Measurements from ENCODE around the gene S100A13.
"Not testable (repeated sequence)": the region's sequence is repeated elsewhere in the genome, so short reads cannot be mapped to it uniquely, and the experiment has no call there.

S100A13 gene

DNA sequence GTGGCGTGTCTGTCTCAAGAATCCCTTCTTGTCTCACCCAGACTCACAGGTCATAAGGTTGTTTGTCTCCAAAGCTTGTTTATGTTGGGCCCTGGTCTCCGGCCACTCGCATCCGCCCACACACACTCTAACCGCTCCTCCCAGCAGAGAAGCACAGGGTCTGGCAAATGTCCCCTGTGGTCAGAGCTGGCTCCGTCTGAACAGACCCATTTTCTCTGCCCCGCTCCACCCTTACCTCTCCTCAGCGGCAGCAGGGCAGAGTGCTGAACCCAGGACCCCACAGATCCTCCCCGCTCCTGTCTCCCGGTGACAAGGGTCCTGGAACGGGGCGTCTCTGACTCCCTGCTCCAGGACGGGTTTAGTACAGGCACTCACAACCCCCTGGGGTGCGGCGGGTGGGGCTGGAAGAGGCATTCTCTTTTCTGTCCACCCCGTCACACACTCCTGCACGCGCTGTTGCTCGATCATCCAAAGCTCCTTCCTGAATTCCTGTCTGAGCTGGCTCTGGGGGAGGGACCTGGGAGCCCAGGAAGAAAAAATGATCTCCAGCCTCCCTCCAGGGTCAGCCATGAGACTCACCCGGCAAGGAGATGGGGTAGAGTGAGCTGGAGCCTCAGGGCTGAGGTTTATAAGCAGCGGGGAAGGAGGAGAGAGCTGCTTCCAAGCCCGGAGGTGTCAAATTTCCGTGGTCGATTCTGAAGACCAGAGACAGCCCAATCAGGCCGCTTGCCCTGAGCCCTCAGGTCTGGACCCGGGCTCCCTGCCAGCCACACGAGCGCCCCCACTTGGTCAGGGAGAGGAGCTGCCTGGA lies at the start of gene S100A13:
Gene S100A13, minus strand, starts transcription at position 602 of the 811 bp plus-strand sequence. CDS start 1,033 bp downstream, outside the sequence.
- peak; percentile 82 for DNase-seq (ENCODE audit: low read depth)

GRCh38 chr1:153673511-153673910 lies 46.2 kb upstream of the S100A13 start:
- no peak for DNase-seq (ENCODE audit: low read depth)

DNA sequence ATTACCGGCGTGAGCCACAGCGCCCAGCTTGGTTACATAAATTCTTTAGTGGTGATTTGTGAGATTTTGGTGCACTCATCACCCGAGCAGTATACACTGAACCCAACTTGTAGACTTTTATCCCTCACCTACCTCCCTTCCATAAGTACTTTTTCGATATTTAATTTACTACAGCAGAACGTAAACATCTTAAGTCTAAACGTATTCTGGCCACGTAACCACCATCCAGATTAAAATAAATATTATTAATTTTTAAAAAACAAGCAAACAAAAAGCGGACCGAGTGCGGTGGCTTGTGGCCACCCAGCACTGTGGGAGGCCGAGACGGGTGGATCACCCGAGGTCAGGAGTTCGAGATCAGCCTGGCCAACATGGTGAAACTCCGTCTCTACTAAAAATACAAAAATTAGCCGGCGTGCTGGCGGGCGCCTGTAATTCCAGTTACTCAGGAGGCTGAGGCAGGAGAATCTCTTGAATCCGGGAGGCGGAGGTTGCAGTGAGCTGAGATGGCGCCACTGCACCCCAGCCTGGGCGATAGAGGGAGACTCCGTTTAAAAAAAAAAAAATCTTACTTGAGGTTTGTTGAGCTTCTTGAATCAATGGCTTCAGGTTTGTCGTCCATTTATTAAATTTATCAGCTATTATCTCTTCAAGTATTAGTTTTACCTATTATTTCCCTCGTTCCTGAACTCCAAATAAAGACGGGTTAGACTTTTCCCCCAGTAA lies 44.5 kb upstream of the S100A13 start:
- not testable (repeated sequence) for DNase-seq (ENCODE audit: low read depth)

GRCh38 chr1:153670859-153671627 lies 43.7 kb upstream of the S100A13 start, which contains the start of gene ILF2:
Gene ILF2, minus strand, starts transcription at chr1:153670993. Its CDS starts 71 bp downstream, at chr1:153670922.
- DNase-seq (ENCODE audit: low read depth): peak; percentile 98

GRCh38 chr1:153670257-153670858 lies 43.1 kb upstream of the S100A13 start:
- no peak for DNase-seq (ENCODE audit: low read depth)

DNA sequence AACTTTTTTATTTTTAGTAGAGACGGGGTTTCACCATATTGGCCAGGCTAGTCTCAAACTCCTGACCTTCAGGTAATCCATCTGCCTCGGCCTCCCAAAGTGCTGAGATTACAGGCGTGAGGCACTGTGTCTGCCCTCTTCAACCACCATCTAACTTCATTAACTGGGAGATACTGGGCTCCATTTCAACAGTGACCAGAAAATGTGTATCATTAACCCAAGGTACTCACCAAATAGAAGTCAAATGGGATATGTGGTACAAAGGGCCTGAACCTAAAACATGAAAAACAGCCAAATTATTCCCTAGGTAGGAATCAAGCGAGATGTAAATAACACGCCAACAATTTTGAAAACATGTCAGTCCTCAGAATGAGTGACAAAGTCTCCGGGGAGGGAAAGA lies 42.3 kb upstream of the S100A13 start:
- no peak for DNase-seq (ENCODE audit: low read depth)

DNA sequence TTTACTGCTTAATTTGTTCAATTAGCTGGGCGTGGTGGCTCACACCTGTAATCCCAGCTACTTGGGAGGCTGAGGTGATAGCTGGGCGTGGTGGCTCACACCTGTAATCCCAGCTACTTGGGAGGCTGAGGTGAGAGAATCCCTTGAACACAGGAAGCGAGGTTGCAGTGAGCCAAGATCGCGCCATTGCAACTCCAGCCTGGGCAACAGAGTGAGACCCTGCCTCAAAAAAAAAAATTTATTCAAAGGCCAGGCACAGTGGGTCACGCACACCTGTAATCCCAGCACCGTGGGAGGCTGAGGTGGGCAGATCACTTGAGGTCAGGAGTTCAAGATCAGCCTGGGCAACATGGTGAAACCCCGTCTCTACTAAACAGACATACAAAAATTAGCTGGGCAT lies 41.4 kb upstream of the S100A13 start:
- DNase-seq (ENCODE audit: low read depth): not testable (repeated sequence)

DNA sequence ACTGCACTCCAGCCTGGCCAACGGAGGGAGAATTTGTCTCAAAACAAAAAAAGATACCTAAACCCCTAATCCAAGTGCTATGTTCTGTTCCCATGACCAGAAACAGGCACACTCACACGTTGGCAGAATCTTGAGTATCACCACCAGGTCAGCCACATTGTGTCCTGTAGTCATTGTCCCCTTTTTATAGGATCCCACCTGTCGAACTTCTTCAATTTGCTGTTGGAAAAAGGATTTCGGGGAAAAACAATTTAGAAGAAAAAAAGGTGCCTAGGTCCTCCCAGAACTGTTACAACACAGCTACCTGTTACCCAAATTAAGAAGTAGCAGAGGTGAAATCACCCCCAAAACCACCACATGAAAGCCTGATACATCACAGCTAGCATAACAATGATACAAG lies 40.1 kb upstream of the S100A13 start:
- no peak for DNase-seq (ENCODE audit: low read depth)

GRCh38 chr1:153663211-153663610 lies 35.9 kb upstream of the S100A13 start:
- no peak for DNase-seq (ENCODE audit: low read depth)

GRCh38 chr1:153662269-153662668 lies 35.0 kb upstream of the S100A13 start:
- DNase-seq (ENCODE audit: low read depth): no peak

DNA sequence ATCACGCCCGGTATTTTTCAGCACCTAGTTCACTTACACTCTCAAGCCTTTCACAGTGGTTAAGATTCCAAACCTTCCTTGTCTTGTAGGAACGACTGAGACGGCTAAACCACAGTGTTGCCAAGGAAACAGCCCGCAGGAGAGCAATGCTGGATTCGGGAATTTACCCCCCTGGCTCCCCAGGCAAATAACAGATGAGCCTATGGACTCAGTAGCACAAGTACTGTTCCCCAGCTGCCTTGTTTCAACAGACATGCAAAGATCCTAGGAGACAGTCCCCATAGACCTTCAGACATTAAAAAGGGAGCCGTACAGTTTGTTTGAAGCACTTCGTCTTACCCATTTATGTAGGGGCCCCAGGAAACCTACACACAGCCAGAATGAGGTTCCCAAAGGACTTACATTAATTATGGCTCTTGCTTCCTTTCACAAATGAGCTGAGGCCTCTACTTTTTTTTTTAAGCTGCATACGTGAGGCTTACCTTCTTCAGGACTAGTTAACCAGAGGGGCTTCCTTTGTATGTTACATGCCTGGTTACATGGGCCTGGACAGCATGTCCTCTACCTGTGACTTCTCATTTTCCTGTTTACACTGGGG lies 33.9 kb upstream of the S100A13 start:
- DNase-seq (ENCODE audit: low read depth): no peak

- DNase-seq (ENCODE audit: low read depth): no peak
These were observed 32.4 kb upstream of the S100A13 start for GRCh38 chr1:153659656-153660055.

GRCh38 chr1:153659175-153659534 lies 31.9 kb upstream of the S100A13 start:
- no peak for DNase-seq (ENCODE audit: low read depth)

DNA sequence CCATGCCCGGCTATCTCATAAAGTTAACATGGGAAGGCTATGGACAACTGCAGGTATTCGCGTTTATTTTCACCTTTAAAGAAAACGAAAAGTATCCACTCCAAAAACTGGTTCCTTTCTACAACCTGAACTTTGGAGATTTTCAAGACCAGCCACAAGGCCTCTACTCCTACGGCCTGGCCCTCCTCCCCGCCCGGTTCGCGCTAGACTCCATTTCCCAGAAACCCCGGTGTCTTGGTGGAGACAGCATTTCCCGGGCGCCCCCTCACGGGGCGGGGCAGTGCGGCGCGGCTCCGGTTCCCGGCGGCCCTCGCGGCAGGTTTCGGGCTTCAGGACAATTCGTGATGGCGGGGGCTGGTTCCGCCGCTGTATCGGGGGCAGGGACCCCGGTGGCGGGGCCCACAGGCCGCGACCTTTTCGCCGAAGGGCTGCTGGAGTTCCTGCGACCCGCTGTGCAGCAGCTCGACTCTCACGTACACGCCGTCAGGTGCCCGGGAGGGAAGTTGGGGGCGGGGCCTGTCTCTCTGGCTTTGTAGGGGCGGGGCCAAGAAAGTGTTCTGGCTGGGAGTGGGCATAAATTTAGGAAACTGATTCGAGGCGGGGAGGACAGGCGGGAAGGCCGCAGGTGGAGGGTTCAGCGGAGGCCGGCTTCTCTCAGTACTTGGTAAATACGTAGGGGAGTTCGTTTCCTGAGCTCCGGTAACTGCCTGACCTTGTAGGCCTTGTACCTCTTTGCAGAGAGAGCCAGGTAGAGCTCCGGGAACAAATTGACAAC lies 31.3 kb upstream of the S100A13 start, which contains the start of gene SNAPIN:
Gene SNAPIN, plus strand, starts transcription at position 304 of the 775 bp plus-strand sequence. Its CDS starts 41 bp downstream, at position 345.
- peak; percentile 40 for DNase-seq (ENCODE audit: low read depth)

- no peak for DNase-seq (ENCODE audit: low read depth)
These were observed 28.0 kb upstream of the S100A13 start for GRCh38 chr1:153655333-153655732.

- DNase-seq (ENCODE audit: low read depth): no peak
These were observed 25.6 kb upstream of the S100A13 start for GRCh38 chr1:153652805-153653500.

DNA sequence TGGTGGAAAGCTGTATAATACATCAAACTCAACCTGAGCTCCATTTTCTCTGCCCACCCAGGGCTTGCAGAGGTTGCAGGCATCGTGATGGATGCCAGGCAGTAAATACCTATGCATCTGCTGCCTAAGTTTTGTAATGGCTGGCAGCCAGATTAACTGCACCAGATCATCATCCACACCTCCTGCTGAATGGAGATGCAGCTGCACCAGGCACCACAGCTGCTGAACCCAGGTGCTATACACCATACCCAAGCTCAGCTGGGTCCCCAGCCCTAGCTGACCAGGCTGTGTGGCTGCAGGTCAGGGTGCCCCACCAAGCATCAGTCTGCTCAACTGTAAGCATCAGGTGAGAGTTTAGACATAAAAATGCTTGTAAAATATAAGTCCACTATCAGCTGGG lies 24.5 kb upstream of the S100A13 start:
- no peak for DNase-seq (ENCODE audit: low read depth)

GRCh38 chr1:153649863-153650235 lies 22.5 kb upstream of the S100A13 start:
- DNase-seq (ENCODE audit: low read depth): no peak

DNA sequence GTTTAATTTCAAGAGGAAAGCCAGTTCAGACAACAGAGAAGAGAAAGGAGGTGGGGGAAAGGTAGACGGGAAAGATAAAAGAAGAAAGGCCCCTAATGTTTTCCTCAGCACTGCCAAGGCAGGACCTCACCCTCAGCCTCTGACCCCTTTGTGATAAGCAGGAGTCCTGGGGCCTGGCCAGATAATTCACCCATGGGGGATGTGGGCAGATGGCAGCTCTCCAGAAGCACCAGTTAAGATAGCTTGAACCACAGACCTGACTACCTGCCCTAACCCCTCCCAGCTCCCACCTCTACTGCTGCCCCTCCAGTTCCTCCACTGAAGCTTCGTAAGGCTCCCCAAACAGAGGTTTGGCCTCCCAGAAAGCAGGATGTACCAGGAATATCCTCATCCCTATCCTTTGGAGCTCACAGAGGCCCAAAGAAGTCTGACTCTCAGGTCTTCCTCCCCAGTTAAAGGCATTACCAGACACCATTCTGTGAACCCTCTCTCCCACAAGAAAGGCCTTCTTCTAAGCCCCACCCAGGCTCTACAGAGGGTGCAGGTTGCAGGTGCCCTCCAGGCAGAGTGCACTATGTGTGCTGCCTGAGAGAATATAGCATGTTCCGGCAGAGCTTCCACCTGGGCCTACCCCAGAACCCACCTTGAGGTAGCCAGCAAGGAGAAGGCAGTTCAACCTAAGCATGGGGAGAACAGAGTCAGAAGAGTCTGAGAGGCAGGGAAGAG lies 22.0 kb upstream of the S100A13 start:
- DNase-seq (ENCODE audit: low read depth): no peak

Measured in GM04503 (cell line).